ENCODE results near the gene ADAMTS13. TPM values are rescaled to one million over a fixed set of nuclear protein-coding genes. Genes with fewer than 3 reads are reported as not detected.

Gene ADAMTS13
- total RNA-seq, 4 donors from 2014 or later: 2.6 to 12.7 (median 7.2) TPM

- peaks cover 12 to 14% of the 10 kb centered on the region in 2 donors for H3K9me3 ChIP-seq
- H3K4me3 ChIP-seq: no peak overlapping the region
- no peaks in the 10 kb centered on the region for H3K36me3 ChIP-seq
- H3K4me1 ChIP-seq: peaks cover 12 to 16% (median 13%) of the 10 kb centered on the region in 4 donors
- peak overlapping the region in 3 of 4 donors; percentile 29 to 51 (median 34) for H3K27ac ChIP-seq
- in situ Hi-C loops (cut with MboI; ENCODE audit: low pct_ligation_motif_present in 1 of 4, low pct_unique_long_range_greater_than_20kb in 1 of 4, low sequenced_read_pairs in 3 of 4) (no loop called here), intact Hi-C loops (cut with DNase I; ENCODE audit: low total_unique reads) (no loop called here)
- H3K27me3 ChIP-seq: peaks cover 7% of the 10 kb centered on the region
- TF ChIP-seq POLR2AphosphoS5 (IDR thresholded peaks at IDR 0.05) (no peak), CTCF (IDR thresholded peaks at IDR 0.05) (no peak), EP300 (IDR thresholded peaks at IDR 0.05; ENCODE audit: low read depth) (no peak), POLR2A (IDR thresholded peaks at IDR 0.05) (no peak)
- 79% methylated on average over 15 of the region's 23 CpGs; no CpG with 5 or more reads in 1 of the 2 donors for WGBS, 2 donors (ENCODE audit: low coverage in 1 of 2)
- DNase-seq: no peak
These were observed 83.9 kb downstream of the ADAMTS13 start for GRCh38 chr9:133505901-133506652.

GRCh38 chr9:133506653-133507038 lies 84.5 kb downstream of the ADAMTS13 start:
- DNase-seq: no peak
- peak overlapping the region in 1 of 4 donors; percentile 29 for H3K27ac ChIP-seq
- 51% methylated on average over 18 of the region's 18 CpGs; no CpG with 5 or more reads in 1 of the 2 donors for WGBS, 2 donors (ENCODE audit: low coverage in 1 of 2)

GRCh38 chr9:133507246-133507965 lies 85.2 kb downstream of the ADAMTS13 start:
- Histone ChIP-seq H3K9me3 (peaks cover 2 to 3% of the 10 kb centered on the region in 2 donors), H3K4me1 (peaks cover 12 to 16% (median 13%) of the 10 kb centered on the region in 4 donors), H3K27ac (no peak overlapping the region), H3K27me3 (peaks cover 7% of the 10 kb centered on the region), H3K36me3 (no peaks in the 10 kb centered on the region), H3K4me3 (no peak overlapping the region)
- in situ Hi-C loops (cut with MboI; ENCODE audit: low pct_ligation_motif_present in 1 of 4, low pct_unique_long_range_greater_than_20kb in 1 of 4, low sequenced_read_pairs in 3 of 4): no loop called here
- WGBS, 2 donors (ENCODE audit: low coverage in 1 of 2): 89% methylated on average over 24 of the region's 24 CpGs; no CpG with 5 or more reads in 1 of the 2 donors
- no peak for DNase-seq
- intact Hi-C loops (cut with DNase I; ENCODE audit: low total_unique reads): no loop called here
- no peak for TF ChIP-seq CTCF (IDR thresholded peaks at IDR 0.05)
- TF ChIP-seq EP300 (IDR thresholded peaks at IDR 0.05; ENCODE audit: low read depth): no peak
- TF ChIP-seq POLR2AphosphoS5 (IDR thresholded peaks at IDR 0.05): no peak
- TF ChIP-seq POLR2A (IDR thresholded peaks at IDR 0.05): no peak

More at GRCh38 chr9:133506653-133507038, 84.5 kb downstream of the ADAMTS13 start:
- intact Hi-C loops (cut with DNase I; ENCODE audit: low total_unique reads): no loop called here
- in situ Hi-C loops (cut with MboI; ENCODE audit: low pct_ligation_motif_present in 1 of 4, low pct_unique_long_range_greater_than_20kb in 1 of 4, low sequenced_read_pairs in 3 of 4): no loop called here
- TF ChIP-seq POLR2AphosphoS5 (IDR thresholded peaks at IDR 0.05) (peak in 1 of 3 donors; percentile 7), EP300 (IDR thresholded peaks at IDR 0.05; ENCODE audit: low read depth) (no peak), CTCF (IDR thresholded peaks at IDR 0.05) (no peak)
- Histone ChIP-seq H3K36me3 (no peaks in the 10 kb centered on the region), H3K4me1 (peaks cover 12 to 16% (median 13%) of the 10 kb centered on the region in 4 donors), H3K27me3 (peaks cover 7% of the 10 kb centered on the region), H3K9me3 (peaks cover 9 to 11% of the 10 kb centered on the region in 2 donors), H3K4me3 (no peak overlapping the region)

GRCh38 chr9:133508046-133508445 lies 85.9 kb downstream of the ADAMTS13 start:
- in situ Hi-C loops (cut with MboI; ENCODE audit: low pct_ligation_motif_present in 1 of 4, low pct_unique_long_range_greater_than_20kb in 1 of 4, low sequenced_read_pairs in 3 of 4): no loop called here
- no peak for DNase-seq
- Histone ChIP-seq H3K27ac (no peak overlapping the region), H3K4me1 (peaks cover 12 to 16% (median 13%) of the 10 kb centered on the region in 4 donors), H3K27me3 (peaks cover 7% of the 10 kb centered on the region), H3K36me3 (no peaks in the 10 kb centered on the region), H3K4me3 (no peak overlapping the region), H3K9me3 (no peaks in the 10 kb centered on the region)
- TF ChIP-seq POLR2A (IDR thresholded peaks at IDR 0.05): no peak
- no peak for TF ChIP-seq CTCF (IDR thresholded peaks at IDR 0.05)
- no peak for TF ChIP-seq POLR2AphosphoS5 (IDR thresholded peaks at IDR 0.05)
- WGBS, 2 donors (ENCODE audit: low coverage in 1 of 2): 90 to 93% methylated on average over 5 to 8 of the region's 8 CpGs
- intact Hi-C loops (cut with DNase I; ENCODE audit: low total_unique reads): no loop called here

Data from transverse colon (tissue), 4 donors.